Left ventricle myocardium inferior (tissue), 1 donor: ENCODE data around the gene TCF7L1. TPM values are rescaled to one million over a fixed set of nuclear protein-coding genes. Genes with fewer than 3 reads are reported as not detected.

ENCODE experiments used
- DNase-seq: peaks from one replicate; pipeline ENCODE4 v3.0.0-alpha.2; 2020
- H3K27ac ChIP-seq: fragments of 200-600 bp; replicated peaks from 2 replicates; pipeline ENCODE4 v1.8.0; 2021
- H3K27me3 ChIP-seq: fragments of 200-600 bp; 2 replicates; pipeline ENCODE4 v1.8.0; 2021; ENCODE audit warnings: low read depth
- H3K36me3 ChIP-seq: fragments of 200-600 bp; 2 replicates; pipeline ENCODE4 v1.8.0; 2021
- H3K4me1 ChIP-seq: fragments of 200-600 bp; 2 replicates; pipeline ENCODE4 v1.8.0; 2021
- H3K4me3 ChIP-seq: fragments of 200-600 bp; 2 replicates; pipeline ENCODE4 v1.8.0; 2021; ENCODE audit warnings: mild to moderate bottlenecking, moderate library complexity
- H3K9me3 ChIP-seq: fragments of 200-600 bp; replicated peaks from 2 replicates; pipeline ENCODE4 v1.8.0; 2021
- CTCF ChIP-seq: fragments of 200-600 bp; IDR thresholded peaks from 2 replicates; pipeline ENCODE4 v1.8.0; 2021; ENCODE audit warnings: antibody characterized with exemption, mild to moderate bottlenecking, borderline replicate concordance
- intact Hi-C: fragments of 100-400 bp; cut with micrococcal nuclease; formaldehyde crosslinking; loops from one replicate; pipeline ENCODE4 v1.11.0; 2022
- total RNA-seq: library from RNA; stranded (reverse); fragmentation: NEBNext Ultra II Directional; extraction: Animal tissue kit (Norgen Biotek cat#: 25700); gene quantifications from one replicate; pipeline ENCODE4 v1.2.1, GENCODE V29; 2021
- donor health status: DM: no; HTN: yes; CAD: no; lungs with severe emphysema.

TCF7L1 gene
- total RNA-seq, 1 donor from 2014 or later: 7.0 TPM

DNA sequence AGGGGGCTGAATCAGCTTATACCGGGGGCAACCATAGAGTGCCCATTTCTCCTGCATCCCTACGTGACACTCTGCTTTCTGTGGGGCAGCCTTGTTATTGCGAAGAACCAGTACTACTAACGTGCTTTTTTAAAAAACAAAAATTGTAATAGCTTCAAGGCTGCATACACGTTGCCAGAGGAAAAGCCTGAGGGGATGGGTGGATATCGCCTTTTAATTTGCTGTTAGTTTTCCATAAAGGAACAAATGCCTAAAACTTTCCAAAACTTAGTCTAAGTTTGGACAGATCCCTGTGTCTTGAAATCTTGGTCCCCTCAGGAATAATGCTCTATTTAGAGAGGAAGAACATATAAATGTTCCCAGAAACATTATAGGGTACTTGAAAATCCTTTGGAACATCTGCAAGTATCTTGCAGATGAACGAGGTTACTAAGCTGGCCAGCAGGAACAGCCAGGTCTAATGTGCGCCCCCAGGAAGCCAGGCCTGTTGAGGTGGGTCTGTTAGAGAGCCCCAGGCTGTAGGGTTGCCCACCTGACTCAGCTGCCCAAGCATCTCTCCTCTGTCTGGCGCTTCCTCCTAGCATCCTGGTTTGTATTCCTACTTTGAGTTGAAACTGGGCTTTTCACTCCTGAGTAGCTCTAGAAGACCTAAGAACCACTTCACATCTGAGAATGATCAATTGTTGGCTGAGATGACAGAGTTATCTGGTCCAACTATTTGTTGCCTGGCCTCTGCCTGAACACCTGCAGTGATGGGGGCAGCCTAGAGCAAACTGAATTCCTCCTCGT lies 97.7 kb downstream of the TCF7L1 start:
- no peak for TF ChIP-seq CTCF
- H3K9me3 ChIP-seq: no peaks in the 10 kb centered on the region
- DNase-seq: no peak
- no peaks in the 10 kb centered on the region for H3K36me3 ChIP-seq
- H3K4me3 ChIP-seq: no peak overlapping the region
- peaks cover 21% of the 10 kb centered on the region for H3K4me1 ChIP-seq
- intact Hi-C loops: no loop called here
- peak overlapping the region; percentile 51 for H3K27ac ChIP-seq
- no peaks in the 10 kb centered on the region for H3K27me3 ChIP-seq

DNA sequence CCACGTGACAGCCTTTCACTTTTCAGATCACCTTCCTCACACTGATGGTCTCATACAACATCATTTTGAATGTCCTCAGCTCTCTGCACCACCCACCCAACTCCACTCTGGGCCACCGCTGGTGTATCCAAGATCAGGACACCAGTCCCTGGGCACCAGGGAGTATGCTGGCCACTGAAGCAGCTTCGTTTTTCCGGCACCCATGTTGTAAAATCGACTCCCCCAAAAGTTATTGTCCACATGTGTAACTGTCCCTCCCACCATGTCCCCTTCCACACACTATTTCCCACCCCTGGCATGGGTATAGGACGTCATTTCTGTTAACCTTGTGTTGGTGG lies 98.2 kb downstream of the TCF7L1 start:
- intact Hi-C loops: no loop called here
- H3K9me3 ChIP-seq: no peaks in the 10 kb centered on the region
- H3K27ac ChIP-seq: no peak overlapping the region
- H3K4me1 ChIP-seq: peaks cover 21% of the 10 kb centered on the region
- no peak for DNase-seq
- no peaks in the 10 kb centered on the region for H3K27me3 ChIP-seq
- H3K4me3 ChIP-seq: no peak overlapping the region
- no peak for TF ChIP-seq CTCF
- H3K36me3 ChIP-seq: no peaks in the 10 kb centered on the region

- Histone ChIP-seq H3K27me3 (no peaks in the 10 kb centered on the region), H3K9me3 (no peaks in the 10 kb centered on the region), H3K36me3 (no peaks in the 10 kb centered on the region), H3K4me1 (peaks cover 21% of the 10 kb centered on the region), H3K27ac (no peak overlapping the region), H3K4me3 (no peak overlapping the region)
- no peak for DNase-seq
- no peak for TF ChIP-seq CTCF
- intact Hi-C loops: no loop called here
These were observed 98.8 kb downstream of the TCF7L1 start for GRCh38 chr2:85231952-85232351.

DNA sequence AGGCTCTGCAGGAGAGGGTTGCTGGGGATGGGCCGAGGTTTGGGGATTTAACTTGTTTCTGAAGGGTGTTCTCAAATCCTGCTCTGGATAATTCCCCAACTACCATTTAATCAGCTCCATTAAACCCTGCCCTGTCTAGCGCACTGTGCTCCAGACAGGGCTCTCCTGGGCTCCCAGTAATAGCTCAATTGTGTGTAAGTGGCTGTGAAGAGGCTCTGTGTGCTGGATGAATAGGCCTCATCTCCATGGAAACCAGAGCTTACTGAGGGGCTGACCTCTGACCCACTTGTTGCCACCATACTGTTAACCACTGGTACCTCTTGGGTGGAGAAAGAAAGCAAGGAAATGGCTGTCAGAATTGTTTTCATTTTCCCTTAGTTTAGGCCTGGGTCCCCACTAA lies 101.7 kb downstream of the TCF7L1 start:
- TF ChIP-seq CTCF: no peak
- H3K36me3 ChIP-seq: no peaks in the 10 kb centered on the region
- H3K27me3 ChIP-seq: no peaks in the 10 kb centered on the region
- intact Hi-C loops: no loop called here
- H3K4me3 ChIP-seq: no peak overlapping the region
- H3K9me3 ChIP-seq: no peaks in the 10 kb centered on the region
- no peak overlapping the region for H3K27ac ChIP-seq
- H3K4me1 ChIP-seq: peaks cover 24% of the 10 kb centered on the region
- DNase-seq: no peak

DNA sequence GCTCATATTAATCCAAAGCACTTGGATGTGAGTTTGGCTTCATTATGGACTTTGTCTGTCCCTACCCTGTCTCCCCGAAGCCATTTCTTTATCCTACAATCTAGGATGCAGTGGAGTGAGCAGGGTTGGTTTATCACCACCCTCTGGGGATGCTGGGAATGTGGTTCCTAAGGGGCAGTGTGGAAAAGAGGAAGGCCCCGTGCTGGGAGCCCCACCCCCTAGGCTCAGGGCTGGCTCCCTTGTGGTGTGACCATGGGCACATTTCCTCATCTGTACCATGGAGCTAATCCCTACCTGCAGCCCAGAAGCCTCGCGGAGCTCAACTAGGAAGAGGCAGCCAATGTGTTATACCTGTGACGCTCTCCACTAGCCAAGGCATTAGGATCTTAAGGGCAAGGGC lies 102.1 kb downstream of the TCF7L1 start:
- Histone ChIP-seq H3K4me3 (no peak overlapping the region), H3K27me3 (no peaks in the 10 kb centered on the region), H3K9me3 (no peaks in the 10 kb centered on the region), H3K4me1 (peaks cover 24% of the 10 kb centered on the region), H3K36me3 (no peaks in the 10 kb centered on the region), H3K27ac (no peak overlapping the region)
- intact Hi-C loops: no loop called here
- no peak for DNase-seq
- no peak for TF ChIP-seq CTCF
